GM23338 (cell line): ENCODE measurements around the gene CLC. TPM values are rescaled to one million over a fixed set of nuclear protein-coding genes. Genes with fewer than 3 reads are reported as not detected.

Source experiments
- ATAC-seq: fragments of 200-7000 bp; cut with Tn5 transposase; 3 replicates; pipeline ENCODE4 v1.9.1; 2020
- DNase-seq: peaks from one replicate; pipeline ENCODE4 v3.0.0-alpha.2; 2015; ENCODE audit warnings: low spot score
- H2AFZ ChIP-seq: fragments of 200-600 bp; sonication (generic); 2 replicates; pipeline ENCODE4 v1.8.0; 2016; ENCODE audit warnings: antibody characterized with exemption, mild to moderate bottlenecking, moderate library complexity
- H3F3A ChIP-seq: fragments of 200-600 bp; sonication (generic); replicated peaks from 2 replicates; pipeline ENCODE4 v1.8.0; 2017; ENCODE audit warnings: antibody characterized with exemption, mixed run types, low read depth
- H3K27ac ChIP-seq: fragments of 200-600 bp; sonication (generic); 2 replicates; pipeline ENCODE4 v1.6.1; 2016; ENCODE audit warnings: low read depth
- H3K27me3 ChIP-seq: fragments of 200-600 bp; sonication (generic); 2 replicates; pipeline ENCODE4 v1.8.0; 2016; ENCODE audit warnings: mild to moderate bottlenecking, mixed run types, moderate library complexity; ENCODE audit not compliant: insufficient read depth
- H3K36me3 ChIP-seq: fragments of 200-600 bp; sonication (generic); 2 replicates; pipeline ENCODE4 v1.8.0; 2016; ENCODE audit warnings: mild to moderate bottlenecking; ENCODE audit not compliant: insufficient read depth
- H3K4me1 ChIP-seq: fragments of 200-600 bp; sonication (generic); 2 replicates; pipeline ENCODE4 v1.8.0; 2016; ENCODE audit warnings: mild to moderate bottlenecking, moderate library complexity; ENCODE audit not compliant: insufficient read depth
- H3K4me2 ChIP-seq: fragments of 200-600 bp; sonication (generic); 2 replicates; pipeline ENCODE4 v1.7.1; 2017; ENCODE audit warnings: mixed run types
- H3K4me3 ChIP-seq: fragments of 200-600 bp; sonication (generic); 2 replicates; pipeline ENCODE4 v1.6.1; 2016; ENCODE audit warnings: mixed run types
- H3K79me2 ChIP-seq: fragments of 200-600 bp; sonication (generic); replicated peaks from 2 replicates; pipeline ENCODE4 v1.8.0; 2017; ENCODE audit warnings: mild to moderate bottlenecking; ENCODE audit not compliant: insufficient read depth
- H3K9me2 ChIP-seq: fragments of 200-600 bp; sonication (generic); 2 replicates; pipeline ENCODE4 v1.8.0; 2017; ENCODE audit not compliant: insufficient read depth
- H4K20me1 ChIP-seq: fragments of 200-600 bp; sonication (generic); replicated peaks from 2 replicates; pipeline ENCODE4 v1.8.0; 2017; ENCODE audit warnings: mild to moderate bottlenecking; ENCODE audit not compliant: insufficient read depth
- H3K27ac Mint-ChIP-seq: 2 replicates; pipeline ENCODE4 v1.8.0; 2020; ENCODE audit warnings: inconsistent platforms, mild to moderate bottlenecking, moderate library complexity, mixed read lengths
- H3K27me3 Mint-ChIP-seq: 3 replicates; pipeline ENCODE4 v1.8.0; 2022; ENCODE audit warnings: low read depth, mild to moderate bottlenecking, moderate library complexity, mixed read lengths, inconsistent platforms; ENCODE audit not compliant: insufficient read depth, poor library complexity
- H3K36me3 Mint-ChIP-seq: 3 replicates; pipeline ENCODE4 v1.8.0; 2021; ENCODE audit warnings: low read depth, mild to moderate bottlenecking, inconsistent platforms, moderate library complexity, mixed read lengths
- H3K4me1 Mint-ChIP-seq: 3 replicates; pipeline ENCODE4 v1.8.0; 2020; ENCODE audit warnings: mild to moderate bottlenecking, inconsistent platforms, mixed read lengths
- H3K4me3 Mint-ChIP-seq: 3 replicates; pipeline ENCODE4 v1.8.0; 2021; ENCODE audit warnings: moderate library complexity, mild to moderate bottlenecking, inconsistent platforms, mixed read lengths
- H3K9me3 Mint-ChIP-seq: 3 replicates; pipeline ENCODE4 v1.8.0; 2020; ENCODE audit warnings: moderate library complexity, mild to moderate bottlenecking, inconsistent platforms, mixed read lengths
- CREB1 ChIP-seq: fragments of 250-450 bp; sonication (Bioruptor Pico); IDR thresholded peaks from 2 replicates; pipeline ENCODE4 v1.5.0; 2020; ENCODE audit warnings: low read depth, mild to moderate bottlenecking, moderate library complexity
- CTCF ChIP-seq, 2 experiments: fragments of 200-600 bp in 1 of 2; sonication (generic) in 1 of 2; conservative IDR thresholded peaks; 2 replicates each; pipeline versions ENCODE4 v1.5.1 to v1.6.1; 2016 to 2017; ENCODE audit warnings: antibody characterized with exemption in 2 of 2, low read depth in 2 of 2, mild to moderate bottlenecking in 2 of 2, moderate library complexity in 1 of 2
- EZH2 ChIP-seq: fragments of 200-600 bp; sonication (generic); IDR thresholded peaks from one replicate; pipeline ENCODE4 v1.8.0; 2017; ENCODE audit warnings: antibody characterized with exemption, mild to moderate bottlenecking, low read depth; ENCODE audit not compliant: unreplicated experiment
- EZH2phosphoT487 ChIP-seq: fragments of 200-600 bp; sonication (generic); IDR thresholded peaks from one replicate; pipeline ENCODE4 v1.8.1; 2018; ENCODE audit warnings: antibody characterized with exemption; ENCODE audit not compliant: unreplicated experiment
- JUNB ChIP-seq: IDR thresholded peaks from one replicate; pipeline ENCODE4 v1.6.1; 2016; ENCODE audit warnings: antibody characterized with exemption; ENCODE audit not compliant: unreplicated experiment
- NANOG ChIP-seq: IDR thresholded peaks from 2 replicates; pipeline ENCODE4 v1.6.1; 2016; ENCODE audit warnings: antibody characterized with exemption, borderline replicate concordance
- POLR2AphosphoS5 ChIP-seq: IDR thresholded peaks from 2 replicates; pipeline ENCODE4 v1.6.1; 2016; ENCODE audit warnings: antibody characterized with exemption, low read depth
- STAT1 ChIP-seq: IDR thresholded peaks from one replicate; pipeline ENCODE4 v1.6.1; 2016; ENCODE audit warnings: antibody characterized with exemption; ENCODE audit not compliant: unreplicated experiment
- ZNF114 ChIP-seq: fragments of 250-450 bp; sonication (Bioruptor Pico); IDR thresholded peaks from 2 replicates; pipeline ENCODE4 v1.5.0; 2020; ENCODE audit warnings: mild to moderate bottlenecking, moderate library complexity
- ZNF331 ChIP-seq: fragments of 250-450 bp; sonication (Bioruptor Pico); IDR thresholded peaks from 2 replicates; pipeline ENCODE4 v1.5.0; 2020; ENCODE audit warnings: low read depth, mild to moderate bottlenecking, moderate library complexity
- polyA plus RNA-seq: library from polyadenylated mRNA; unstranded; fragments of >200 nt; fragmentation: Nextera tagmentation; extraction: Ambion mirVana; gene quantifications from 2 replicates; pipeline ENCODE4 v1.2.1, GENCODE V29; 2016
- total RNA-seq: library from RNA; depleted of rRNA; stranded (reverse); fragments of >200 nt; shearing (Covaris generic); gene quantifications from 2 replicates; pipeline ENCODE4 v1.2.3, GENCODE V29; 2014
- TF ChIP-seq, protein P1 (sequence below): fragments of 250-450 bp; sonication (Bioruptor Pico); IDR thresholded peaks from 2 replicates; pipeline ENCODE4 v1.5.0; 2020; ENCODE audit warnings: mild to moderate bottlenecking, moderate library complexity
- TF ChIP-seq, protein P2 (sequence below): IDR thresholded peaks from one replicate; pipeline ENCODE4 v1.6.1; 2018; ENCODE audit warnings: antibody characterized with exemption; ENCODE audit not compliant: unreplicated experiment
- TF ChIP-seq, protein P3 (sequence below): IDR thresholded peaks from 2 replicates; pipeline ENCODE4 v1.6.1; 2016; ENCODE audit warnings: antibody characterized with exemption

CLC gene
- total and polyA plus RNA-seq, 2 experiments from 2014 or later = not detected

DNA sequence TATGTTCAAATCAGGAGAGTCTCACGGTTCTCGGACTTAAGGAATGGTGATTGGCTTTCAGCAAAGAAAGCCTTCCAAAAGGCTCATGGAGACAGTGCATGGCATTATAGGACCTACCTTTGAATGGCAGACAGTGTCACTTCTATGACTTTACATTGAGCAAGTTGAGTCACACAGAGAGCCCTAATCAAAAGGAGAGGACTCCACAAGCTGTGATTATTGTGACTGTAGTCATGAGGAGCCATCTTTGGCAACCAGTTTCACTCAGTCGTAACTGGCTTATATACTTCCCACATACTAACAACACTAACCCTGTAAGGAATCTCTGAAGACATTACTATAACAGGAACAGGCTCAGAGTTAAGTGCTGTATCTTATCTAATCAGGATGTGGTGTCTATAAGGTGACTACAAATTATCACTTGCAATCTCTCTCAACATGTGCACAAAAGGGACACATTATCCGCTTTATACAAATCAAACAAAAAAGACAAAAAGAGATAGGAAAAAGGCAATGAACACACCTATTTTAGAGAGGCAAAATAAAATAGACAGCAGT is 27.4 kb downstream of the CLC start:
- Mint-ChIP-seq H3K27me3 (peaks cover 4% of the 10 kb centered on the region), H3K4me3 (no peak overlapping the region), H3K36me3 (no peaks in the 10 kb centered on the region), H3K9me3 (peaks cover 10% of the 10 kb centered on the region; the same call in 1 of the 3 replicates), H3K27ac (no peak overlapping the region), H3K4me1 (no peaks in the 10 kb centered on the region)
- Histone ChIP-seq H4K20me1 (no peaks in the 10 kb centered on the region), H3K27me3 (no peaks in the 10 kb centered on the region; the same call in 1 of the 2 replicates), H3K9me2 (no peaks in the 10 kb centered on the region), H3K79me2 (no peaks in the 10 kb centered on the region), H3K36me3 (no peaks in the 10 kb centered on the region), H3F3A (no peaks in the 10 kb centered on the region), H3K27ac (no peak overlapping the region), H3K4me1 (no peaks in the 10 kb centered on the region), H2AFZ (no peak overlapping the region), H3K4me2 (no peak overlapping the region), H3K4me3 (no peak overlapping the region)
- no peak for DNase-seq
- TF ChIP-seq STAT1 (no peak), EZH2phosphoT487 (no peak), ZNF331 (CRISPR knock-in tag) (no peak), ZNF114 (no peak), POLR2AphosphoS5 (no peak), CTCF (conservative IDR thresholded peaks at IDR 0.05; ENCODE audit: low read depth in 2 of 2) (no peak), CREB1 (no peak), JUNB (no peak), NANOG (no peak), EZH2 (no peak)
- TF ChIP-seq, protein P1, sequence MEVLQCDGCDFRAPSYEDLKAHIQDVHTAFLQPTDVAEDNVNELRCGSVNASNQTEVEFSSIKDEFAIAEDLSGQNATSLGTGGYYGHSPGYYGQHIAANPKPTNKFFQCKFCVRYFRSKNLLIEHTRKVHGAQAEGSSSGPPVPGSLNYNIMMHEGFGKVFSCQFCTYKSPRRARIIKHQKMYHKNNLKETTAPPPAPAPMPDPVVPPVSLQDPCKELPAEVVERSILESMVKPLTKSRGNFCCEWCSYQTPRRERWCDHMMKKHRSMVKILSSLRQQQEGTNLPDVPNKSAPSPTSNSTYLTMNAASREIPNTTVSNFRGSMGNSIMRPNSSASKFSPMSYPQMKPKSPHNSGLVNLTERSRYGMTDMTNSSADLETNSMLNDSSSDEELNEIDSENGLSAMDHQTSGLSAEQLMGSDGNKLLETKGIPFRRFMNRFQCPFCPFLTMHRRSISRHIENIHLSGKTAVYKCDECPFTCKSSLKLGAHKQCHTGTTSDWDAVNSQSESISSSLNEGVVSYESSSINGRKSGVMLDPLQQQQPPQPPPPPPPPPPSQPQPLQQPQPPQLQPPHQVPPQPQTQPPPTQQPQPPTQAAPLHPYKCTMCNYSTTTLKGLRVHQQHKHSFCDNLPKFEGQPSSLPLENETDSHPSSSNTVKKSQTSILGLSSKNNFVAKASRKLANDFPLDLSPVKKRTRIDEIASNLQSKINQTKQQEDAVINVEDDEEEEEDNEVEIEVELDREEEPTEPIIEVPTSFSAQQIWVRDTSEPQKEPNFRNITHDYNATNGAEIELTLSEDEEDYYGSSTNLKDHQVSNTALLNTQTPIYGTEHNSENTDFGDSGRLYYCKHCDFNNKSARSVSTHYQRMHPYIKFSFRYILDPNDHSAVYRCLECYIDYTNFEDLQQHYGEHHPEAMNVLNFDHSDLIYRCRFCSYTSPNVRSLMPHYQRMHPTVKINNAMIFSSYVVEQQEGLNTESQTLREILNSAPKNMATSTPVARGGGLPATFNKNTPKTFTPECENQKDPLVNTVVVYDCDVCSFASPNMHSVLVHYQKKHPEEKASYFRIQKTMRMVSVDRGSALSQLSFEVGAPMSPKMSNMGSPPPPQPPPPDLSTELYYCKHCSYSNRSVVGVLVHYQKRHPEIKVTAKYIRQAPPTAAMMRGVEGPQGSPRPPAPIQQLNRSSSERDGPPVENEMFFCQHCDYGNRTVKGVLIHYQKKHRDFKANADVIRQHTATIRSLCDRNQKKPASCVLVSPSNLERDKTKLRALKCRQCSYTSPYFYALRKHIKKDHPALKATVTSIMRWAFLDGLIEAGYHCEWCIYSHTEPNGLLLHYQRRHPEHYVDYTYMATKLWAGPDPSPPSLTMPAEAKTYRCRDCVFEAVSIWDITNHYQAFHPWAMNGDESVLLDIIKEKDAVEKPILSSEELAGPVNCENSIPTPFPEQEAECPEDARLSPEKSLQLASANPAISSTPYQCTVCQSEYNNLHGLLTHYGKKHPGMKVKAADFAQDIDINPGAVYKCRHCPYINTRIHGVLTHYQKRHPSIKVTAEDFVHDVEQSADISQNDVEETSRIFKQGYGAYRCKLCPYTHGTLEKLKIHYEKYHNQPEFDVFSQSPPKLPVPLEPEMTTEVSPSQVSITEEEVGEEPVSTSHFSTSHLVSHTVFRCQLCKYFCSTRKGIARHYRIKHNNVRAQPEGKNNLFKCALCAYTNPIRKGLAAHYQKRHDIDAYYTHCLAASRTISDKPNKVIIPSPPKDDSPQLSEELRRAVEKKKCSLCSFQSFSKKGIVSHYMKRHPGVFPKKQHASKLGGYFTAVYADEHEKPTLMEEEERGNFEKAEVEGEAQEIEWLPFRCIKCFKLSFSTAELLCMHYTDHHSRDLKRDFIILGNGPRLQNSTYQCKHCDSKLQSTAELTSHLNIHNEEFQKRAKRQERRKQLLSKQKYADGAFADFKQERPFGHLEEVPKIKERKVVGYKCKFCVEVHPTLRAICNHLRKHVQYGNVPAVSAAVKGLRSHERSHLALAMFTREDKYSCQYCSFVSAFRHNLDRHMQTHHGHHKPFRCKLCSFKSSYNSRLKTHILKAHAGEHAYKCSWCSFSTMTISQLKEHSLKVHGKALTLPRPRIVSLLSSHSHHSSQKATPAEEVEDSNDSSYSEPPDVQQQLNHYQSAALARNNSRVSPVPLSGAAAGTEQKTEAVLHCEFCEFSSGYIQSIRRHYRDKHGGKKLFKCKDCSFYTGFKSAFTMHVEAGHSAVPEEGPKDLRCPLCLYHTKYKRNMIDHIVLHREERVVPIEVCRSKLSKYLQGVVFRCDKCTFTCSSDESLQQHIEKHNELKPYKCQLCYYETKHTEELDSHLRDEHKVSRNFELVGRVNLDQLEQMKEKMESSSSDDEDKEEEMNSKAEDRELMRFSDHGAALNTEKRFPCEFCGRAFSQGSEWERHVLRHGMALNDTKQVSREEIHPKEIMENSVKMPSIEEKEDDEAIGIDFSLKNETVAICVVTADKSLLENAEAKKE (CRISPR knock-in tag) = no peak
- TF ChIP-seq, protein P2, sequence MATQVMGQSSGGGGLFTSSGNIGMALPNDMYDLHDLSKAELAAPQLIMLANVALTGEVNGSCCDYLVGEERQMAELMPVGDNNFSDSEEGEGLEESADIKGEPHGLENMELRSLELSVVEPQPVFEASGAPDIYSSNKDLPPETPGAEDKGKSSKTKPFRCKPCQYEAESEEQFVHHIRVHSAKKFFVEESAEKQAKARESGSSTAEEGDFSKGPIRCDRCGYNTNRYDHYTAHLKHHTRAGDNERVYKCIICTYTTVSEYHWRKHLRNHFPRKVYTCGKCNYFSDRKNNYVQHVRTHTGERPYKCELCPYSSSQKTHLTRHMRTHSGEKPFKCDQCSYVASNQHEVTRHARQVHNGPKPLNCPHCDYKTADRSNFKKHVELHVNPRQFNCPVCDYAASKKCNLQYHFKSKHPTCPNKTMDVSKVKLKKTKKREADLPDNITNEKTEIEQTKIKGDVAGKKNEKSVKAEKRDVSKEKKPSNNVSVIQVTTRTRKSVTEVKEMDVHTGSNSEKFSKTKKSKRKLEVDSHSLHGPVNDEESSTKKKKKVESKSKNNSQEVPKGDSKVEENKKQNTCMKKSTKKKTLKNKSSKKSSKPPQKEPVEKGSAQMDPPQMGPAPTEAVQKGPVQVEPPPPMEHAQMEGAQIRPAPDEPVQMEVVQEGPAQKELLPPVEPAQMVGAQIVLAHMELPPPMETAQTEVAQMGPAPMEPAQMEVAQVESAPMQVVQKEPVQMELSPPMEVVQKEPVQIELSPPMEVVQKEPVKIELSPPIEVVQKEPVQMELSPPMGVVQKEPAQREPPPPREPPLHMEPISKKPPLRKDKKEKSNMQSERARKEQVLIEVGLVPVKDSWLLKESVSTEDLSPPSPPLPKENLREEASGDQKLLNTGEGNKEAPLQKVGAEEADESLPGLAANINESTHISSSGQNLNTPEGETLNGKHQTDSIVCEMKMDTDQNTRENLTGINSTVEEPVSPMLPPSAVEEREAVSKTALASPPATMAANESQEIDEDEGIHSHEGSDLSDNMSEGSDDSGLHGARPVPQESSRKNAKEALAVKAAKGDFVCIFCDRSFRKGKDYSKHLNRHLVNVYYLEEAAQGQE = no peak
- TF ChIP-seq, protein P3, sequence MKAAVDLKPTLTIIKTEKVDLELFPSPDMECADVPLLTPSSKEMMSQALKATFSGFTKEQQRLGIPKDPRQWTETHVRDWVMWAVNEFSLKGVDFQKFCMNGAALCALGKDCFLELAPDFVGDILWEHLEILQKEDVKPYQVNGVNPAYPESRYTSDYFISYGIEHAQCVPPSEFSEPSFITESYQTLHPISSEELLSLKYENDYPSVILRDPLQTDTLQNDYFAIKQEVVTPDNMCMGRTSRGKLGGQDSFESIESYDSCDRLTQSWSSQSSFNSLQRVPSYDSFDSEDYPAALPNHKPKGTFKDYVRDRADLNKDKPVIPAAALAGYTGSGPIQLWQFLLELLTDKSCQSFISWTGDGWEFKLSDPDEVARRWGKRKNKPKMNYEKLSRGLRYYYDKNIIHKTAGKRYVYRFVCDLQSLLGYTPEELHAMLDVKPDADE = no peak
- ATAC-seq = no peak
